ENCODE results near the gene YWHAH.
"Not testable (repeated sequence)": the region's sequence is repeated elsewhere in the genome, so short reads cannot be mapped to it uniquely, and the experiment has no call there.

The YWHAH gene

GRCh38 chr22:31951194-31952093, 7.1 kb downstream of the YWHAH start:
- DNase-seq: no peak

- DNase-seq: no peak
These were observed 7.7 kb downstream of the YWHAH start for GRCh38 chr22:31952094-31952401.

- no peak for DNase-seq
These were observed 8.1 kb downstream of the YWHAH start for GRCh38 chr22:31952472-31952871.

GRCh38 chr22:31953261-31953660, 8.9 kb downstream of the YWHAH start:
- no peak for DNase-seq

- no peak for DNase-seq
These were observed 10.5 kb downstream of the YWHAH start for GRCh38 chr22:31954535-31955523.

GRCh38 chr22:31956360-31956759, 12.0 kb downstream of the YWHAH start:
- DNase-seq: no peak

- no peak for DNase-seq
These were observed 13.7 kb downstream of the YWHAH start for GRCh38 chr22:31957970-31958594.

- no peak for DNase-seq
These were observed 14.4 kb downstream of the YWHAH start for GRCh38 chr22:31958625-31959239.

GRCh38 chr22:31960767-31961166, 16.4 kb downstream of the YWHAH start:
- DNase-seq: no peak

GRCh38 chr22:31962387-31963125, 18.2 kb downstream of the YWHAH start:
- no peak for DNase-seq

- DNase-seq: no peak
These were observed 23.7 kb downstream of the YWHAH start for GRCh38 chr22:31968022-31968421.

- DNase-seq: peak; percentile 66
These were observed 25.6 kb downstream of the YWHAH start for GRCh38 chr22:31969789-31970489.

- peak; percentile 79 for DNase-seq
These were observed 26.4 kb downstream of the YWHAH start for GRCh38 chr22:31970490-31971444.

GRCh38 chr22:31972180-31972579, 27.8 kb downstream of the YWHAH start:
- no peak for DNase-seq

GRCh38 chr22:31973739-31974138, 29.4 kb downstream of the YWHAH start:
- no peak for DNase-seq

GRCh38 chr22:31977141-31977841, 33.0 kb downstream of the YWHAH start:
- DNase-seq: peak; percentile 83

GRCh38 chr22:31977939-31978338, 33.6 kb downstream of the YWHAH start:
- no peak for DNase-seq

GRCh38 chr22:31980628-31981027, 36.3 kb downstream of the YWHAH start:
- no peak for DNase-seq

GRCh38 chr22:31981976-31982375, 37.6 kb downstream of the YWHAH start:
- DNase-seq: not testable (repeated sequence)
